Omental fat pad (tissue), 4 donors: ENCODE measurements around the gene PDCD6IP. TPM values are rescaled to one million over a fixed set of nuclear protein-coding genes. Genes with fewer than 3 reads are reported as not detected.
"Not testable (repeated sequence)": the region's sequence is repeated elsewhere in the genome, so short reads cannot be mapped to it uniquely, and the experiment has no call there.

Source experiments
- ATAC-seq: fragments of 150-250 bp; one replicate; pipeline ENCODE4 v1.9.1; 2016; ENCODE audit warnings: mild to moderate bottlenecking, moderate library complexity; ENCODE audit not compliant: low FRiP score
- DNase-seq: peaks from one replicate; pipeline ENCODE4 v3.0.0-alpha.2; 2019; ENCODE audit warnings: low spot score
- CTCF ChIP-seq, 3 donors: fragments of 450-650 bp; IDR thresholded peaks; one replicate each; pipeline ENCODE4 v1.5.1; 2016 to 2017; ENCODE audit warnings: antibody characterized with exemption in 3 of 3, mild to moderate bottlenecking in 3 of 3, moderate library complexity in 2 of 3
- total RNA-seq, 4 donors: library from RNA; depleted of rRNA; stranded (reverse); fragments of >200 nt; gene quantifications; one replicate each; pipeline ENCODE4 v1.1.0, GENCODE V29; 2016

PDCD6IP gene
- total RNA-seq, 4 donors from 2014 or later: 115 to 167 (median 163) TPM

GRCh38 chr3:33758864-33759263 lies 39.6 kb upstream of the PDCD6IP start:
- no peak for DNase-seq
- ATAC-seq: no peak
- no peak for TF ChIP-seq CTCF (IDR thresholded peaks at IDR 0.05)

GRCh38 chr3:33768578-33769330 lies 29.7 kb upstream of the PDCD6IP start:
- ATAC-seq (no peak), DNase-seq (no peak)
- no peak for TF ChIP-seq CTCF (IDR thresholded peaks at IDR 0.05)

- no peak for DNase-seq
These were observed 24.8 kb upstream of the PDCD6IP start for GRCh38 chr3:33773637-33774036.

GRCh38 chr3:33775363-33775762 lies 23.1 kb upstream of the PDCD6IP start:
- ATAC-seq (no peak), DNase-seq (no peak)
- TF ChIP-seq CTCF (IDR thresholded peaks at IDR 0.05): no peak

More at GRCh38 chr3:33773637-33774036, 24.8 kb upstream of the PDCD6IP start:
- ATAC-seq: no peak
- no peak for TF ChIP-seq CTCF (IDR thresholded peaks at IDR 0.05)

GRCh38 chr3:33777996-33778395 lies 20.4 kb upstream of the PDCD6IP start:
- no peak for TF ChIP-seq CTCF (IDR thresholded peaks at IDR 0.05)
- ATAC-seq (no peak), DNase-seq (no peak)

- TF ChIP-seq CTCF (IDR thresholded peaks at IDR 0.05): no peak
- ATAC-seq: no peak
- no peak for DNase-seq
These were observed 18.7 kb upstream of the PDCD6IP start for GRCh38 chr3:33779751-33780150.

GRCh38 chr3:33781413-33781812 lies 17.0 kb upstream of the PDCD6IP start:
- DNase-seq, ATAC-seq: not testable (repeated sequence)
